Cardiac fibroblast (primary cell): ENCODE results near the gene USP22.
A peak's percentile ranks its signal among the peaks of the same experiment; 100 is the strongest.

Experiments
- DNase-seq, 2 donors: peaks; one replicate each; pipeline versions ENCODE4 v3.0.0 to v3.0.0-alpha.2; 2010; ENCODE audit warnings: low read depth in 2 of 2
- H3K4me3 ChIP-seq, 2 donors: replicated peaks in 1 of 2; 1 replicate in 1 of 2; 2 replicates in 1 of 2; pipeline ENCODE4 v1.5.1; 2011; ENCODE audit warnings: low read depth in 2 of 2, low read length in 2 of 2, mild to moderate bottlenecking in 2 of 2, moderate library complexity in 1 of 2
- TF ChIP-seq, protein P1 (sequence below): IDR thresholded peaks from one replicate; pipeline ENCODE4 v1.5.1; 2011; ENCODE audit warnings: low read depth, mild to moderate bottlenecking, low read length, inconsistent platforms

USP22 gene

DNA sequence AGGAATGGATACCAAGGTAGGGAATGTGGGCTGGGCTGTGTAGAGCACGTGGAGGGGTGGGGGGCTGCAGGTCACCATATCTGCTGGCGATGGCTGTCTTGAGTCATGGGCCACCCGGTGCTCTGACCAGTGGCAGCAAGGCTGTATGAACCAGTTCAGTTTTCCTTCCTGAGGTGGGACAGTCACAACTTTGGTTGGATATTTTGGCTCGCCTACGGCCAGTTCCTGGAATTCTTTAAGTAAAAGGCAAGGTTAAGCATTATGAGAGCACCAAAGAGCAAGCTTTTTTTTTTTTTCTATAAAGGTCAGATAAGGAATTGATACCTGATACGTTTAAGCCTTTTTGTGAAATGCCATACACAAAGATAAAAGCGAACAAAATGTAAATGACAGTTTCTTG, 81.9 kb downstream of the USP22 start:
- TF ChIP-seq, protein P1, sequence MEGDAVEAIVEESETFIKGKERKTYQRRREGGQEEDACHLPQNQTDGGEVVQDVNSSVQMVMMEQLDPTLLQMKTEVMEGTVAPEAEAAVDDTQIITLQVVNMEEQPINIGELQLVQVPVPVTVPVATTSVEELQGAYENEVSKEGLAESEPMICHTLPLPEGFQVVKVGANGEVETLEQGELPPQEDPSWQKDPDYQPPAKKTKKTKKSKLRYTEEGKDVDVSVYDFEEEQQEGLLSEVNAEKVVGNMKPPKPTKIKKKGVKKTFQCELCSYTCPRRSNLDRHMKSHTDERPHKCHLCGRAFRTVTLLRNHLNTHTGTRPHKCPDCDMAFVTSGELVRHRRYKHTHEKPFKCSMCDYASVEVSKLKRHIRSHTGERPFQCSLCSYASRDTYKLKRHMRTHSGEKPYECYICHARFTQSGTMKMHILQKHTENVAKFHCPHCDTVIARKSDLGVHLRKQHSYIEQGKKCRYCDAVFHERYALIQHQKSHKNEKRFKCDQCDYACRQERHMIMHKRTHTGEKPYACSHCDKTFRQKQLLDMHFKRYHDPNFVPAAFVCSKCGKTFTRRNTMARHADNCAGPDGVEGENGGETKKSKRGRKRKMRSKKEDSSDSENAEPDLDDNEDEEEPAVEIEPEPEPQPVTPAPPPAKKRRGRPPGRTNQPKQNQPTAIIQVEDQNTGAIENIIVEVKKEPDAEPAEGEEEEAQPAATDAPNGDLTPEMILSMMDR = no peak
- DNase-seq = no peak
- H3K4me3 ChIP-seq = no peak overlapping the region

DNA sequence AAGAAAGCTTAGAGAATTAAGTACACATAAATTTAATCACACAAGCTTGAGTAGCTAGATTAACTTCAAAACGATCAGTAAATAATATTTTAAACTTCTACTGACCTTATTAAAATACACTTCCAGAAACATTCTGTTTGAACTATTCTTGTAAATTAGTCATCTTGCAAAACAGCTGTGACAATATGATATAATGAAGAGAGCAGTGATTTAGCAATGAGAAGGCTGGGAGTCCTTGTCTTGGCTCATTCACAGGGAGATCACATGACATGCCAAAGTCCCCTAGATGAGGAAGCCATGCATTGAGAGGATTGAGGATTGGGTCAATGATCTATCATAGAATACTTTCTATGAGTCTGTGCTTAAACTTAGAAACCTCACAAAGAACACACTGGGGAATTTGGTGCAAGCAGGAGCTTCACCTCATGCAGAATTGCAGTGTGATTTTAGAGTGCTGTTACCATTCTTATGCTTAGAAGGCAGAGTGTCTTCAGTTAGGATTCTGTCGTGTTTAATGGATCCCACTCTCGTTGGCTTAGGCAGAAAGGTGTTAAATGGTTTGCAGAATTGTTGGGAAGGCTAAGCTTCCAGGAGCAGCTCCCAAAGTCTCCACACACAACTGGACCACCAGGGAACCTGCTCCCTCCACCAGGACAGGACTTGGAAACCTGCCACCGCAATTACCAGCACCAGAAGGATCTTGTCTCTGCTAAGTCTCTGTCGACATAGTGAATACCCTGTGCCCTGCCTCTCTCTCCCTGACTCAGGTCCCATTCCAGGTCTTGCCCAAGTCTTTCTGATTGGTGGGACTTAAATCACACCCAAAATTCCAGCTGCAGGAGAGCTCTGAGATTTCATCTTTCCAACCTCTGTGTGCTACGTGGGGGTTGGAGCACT, 87.1 kb downstream of the USP22 start:
- peak; percentile 53 to 87 for DNase-seq
- TF ChIP-seq, protein P1 = no peak
- H3K4me3 ChIP-seq = no peak overlapping the region

DNA sequence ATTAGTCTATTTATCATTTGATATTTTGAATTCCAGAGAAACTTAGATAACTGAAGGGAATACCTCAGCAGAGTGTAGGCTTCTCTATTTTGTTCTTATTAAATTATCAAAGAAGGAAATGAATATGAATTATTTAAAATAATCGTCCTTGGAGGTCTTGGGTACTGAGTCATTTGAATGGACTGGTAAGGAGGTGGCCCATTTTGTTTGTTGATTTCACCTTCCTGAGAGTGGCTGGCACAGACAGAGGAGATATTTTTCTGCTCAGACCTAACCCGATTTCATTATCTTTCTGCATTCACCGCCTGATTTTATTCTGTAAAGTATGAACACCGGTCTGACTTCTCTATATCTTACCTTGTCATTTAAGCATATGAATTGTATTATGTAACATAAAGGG, 88.0 kb downstream of the USP22 start:
- TF ChIP-seq, protein P1 = no peak
- H3K4me3 ChIP-seq = no peak overlapping the region
- no peak for DNase-seq

DNA sequence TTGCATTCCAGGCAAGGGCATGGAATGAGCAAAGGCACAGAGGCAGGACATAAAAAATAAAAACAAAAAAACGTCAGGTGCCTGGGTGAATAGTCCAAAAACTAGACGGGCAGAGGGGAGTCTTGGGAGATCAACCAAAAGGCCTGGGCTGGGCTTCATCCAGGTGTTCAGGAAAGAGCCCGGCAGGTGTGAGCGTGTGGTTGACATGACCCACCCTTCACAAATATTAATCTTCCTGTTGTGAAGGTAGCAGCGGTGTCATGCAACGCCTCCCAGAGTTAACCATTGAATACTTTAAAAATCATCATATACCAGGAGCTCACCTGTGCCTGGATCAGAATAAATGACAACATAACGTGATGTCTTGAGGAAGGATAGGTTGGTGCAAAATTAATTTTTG, 90.6 kb downstream of the USP22 start:
- TF ChIP-seq, protein P1 = no peak
- DNase-seq = no peak
- no peak overlapping the region for H3K4me3 ChIP-seq
